HEK293 (cell line): ENCODE results near the gene NIT1.

Experiments
- GLIS1 ChIP-seq: fragments of 450-650 bp; formaldehyde crosslinking; IDR thresholded peaks from 2 replicates; pipeline ENCODE4 v1.5.1; 2016; ENCODE audit warnings: missing biosample characterization, missing genetic modification characterization
- GLIS2 ChIP-seq: fragments of 450-650 bp; formaldehyde crosslinking; IDR thresholded peaks from 2 replicates; pipeline ENCODE4 v1.5.1; 2016; ENCODE audit warnings: missing biosample characterization, missing genetic modification characterization
- HOXC10 ChIP-seq: sonication (generic); formaldehyde crosslinking; IDR thresholded peaks from 2 replicates; pipeline ENCODE4 v1.8.1; 2023; ENCODE audit warnings: mild to moderate bottlenecking, missing genetic modification reagents
- KLF8 ChIP-seq: fragments of 450-650 bp; formaldehyde crosslinking; IDR thresholded peaks from 2 replicates; pipeline ENCODE4 v1.5.1; 2016; ENCODE audit warnings: missing biosample characterization, missing genetic modification characterization
- KLF9 ChIP-seq: fragments of 450-650 bp; formaldehyde crosslinking; IDR thresholded peaks from 2 replicates; pipeline ENCODE4 v1.5.1; 2016; ENCODE audit warnings: missing biosample characterization, missing genetic modification characterization, low read depth
- MYNN ChIP-seq: fragments of 450-650 bp; formaldehyde crosslinking; IDR thresholded peaks from 2 replicates; pipeline ENCODE4 v1.5.1; 2016; ENCODE audit warnings: missing biosample characterization, missing genetic modification characterization, borderline replicate concordance
- TRIM28 ChIP-seq: IDR thresholded peaks from 2 replicates; pipeline ENCODE4 v1.6.1; 2011; ENCODE audit warnings: low read length, control low read depth, borderline replicate concordance
- ZBTB21 ChIP-seq: fragments of 450-650 bp; formaldehyde crosslinking; IDR thresholded peaks from 2 replicates; pipeline ENCODE4 v1.5.1; 2017; ENCODE audit warnings: missing biosample characterization, missing genetic modification characterization
- ZFP69B ChIP-seq: fragments of 450-650 bp; formaldehyde crosslinking; IDR thresholded peaks from 2 replicates; pipeline ENCODE4 v1.5.1; 2016; ENCODE audit warnings: missing biosample characterization, missing genetic modification characterization
- ZNF140 ChIP-seq: fragments of 450-650 bp; formaldehyde crosslinking; IDR thresholded peaks from 2 replicates; pipeline ENCODE4 v1.5.1; 2016; ENCODE audit warnings: missing biosample characterization, missing genetic modification characterization
- ZNF23 ChIP-seq: fragments of 450-650 bp; formaldehyde crosslinking; IDR thresholded peaks from 2 replicates; pipeline ENCODE4 v1.5.1; 2016; ENCODE audit warnings: missing biosample characterization, missing genetic modification characterization, borderline replicate concordance
- ZNF239 ChIP-seq: fragments of 450-650 bp; formaldehyde crosslinking; IDR thresholded peaks from 2 replicates; pipeline ENCODE4 v1.5.1; 2016; ENCODE audit warnings: missing biosample characterization, missing genetic modification characterization
- ZNF302 ChIP-seq: fragments of 450-650 bp; formaldehyde crosslinking; IDR thresholded peaks from 2 replicates; pipeline ENCODE4 v1.5.1; 2016; ENCODE audit warnings: missing biosample characterization, missing genetic modification characterization, low read depth
- ZNF341 ChIP-seq: fragments of 450-650 bp; formaldehyde crosslinking; IDR thresholded peaks from 2 replicates; pipeline ENCODE4; 2016; ENCODE audit warnings: low read depth, missing biosample characterization, missing genetic modification characterization
- ZNF394 ChIP-seq: fragments of 450-650 bp; formaldehyde crosslinking; IDR thresholded peaks from 2 replicates; pipeline ENCODE4 v1.5.1; 2016; ENCODE audit warnings: missing biosample characterization, missing genetic modification characterization, mild to moderate bottlenecking, moderate library complexity, borderline replicate concordance
- ZNF404 ChIP-seq: fragments of 450-650 bp; formaldehyde crosslinking; IDR thresholded peaks from 2 replicates; pipeline ENCODE4 v1.5.1; 2017; ENCODE audit warnings: missing biosample characterization, missing genetic modification characterization
- ZNF473 ChIP-seq: fragments of 450-650 bp; formaldehyde crosslinking; IDR thresholded peaks from 2 replicates; pipeline ENCODE4 v1.5.1; 2017; ENCODE audit warnings: missing biosample characterization, missing genetic modification characterization
- ZNF530 ChIP-seq: fragments of 450-650 bp; formaldehyde crosslinking; IDR thresholded peaks from 2 replicates; pipeline ENCODE4 v1.5.1; 2016; ENCODE audit warnings: low read depth, missing biosample characterization, missing genetic modification characterization
- ZNF658 ChIP-seq: fragments of 450-650 bp; formaldehyde crosslinking; IDR thresholded peaks from 2 replicates; pipeline ENCODE4; 2016; ENCODE audit warnings: missing biosample characterization, missing genetic modification characterization
- ZNF664 ChIP-seq: fragments of 450-650 bp; formaldehyde crosslinking; IDR thresholded peaks from 2 replicates; pipeline ENCODE4 v1.5.1; 2016; ENCODE audit warnings: missing biosample characterization, missing genetic modification characterization
- ZNF791 ChIP-seq: fragments of 450-650 bp; formaldehyde crosslinking; IDR thresholded peaks from 2 replicates; pipeline ENCODE4 v1.5.1; 2016; ENCODE audit warnings: missing biosample characterization, missing genetic modification characterization
- ZNF792 ChIP-seq: fragments of 450-650 bp; formaldehyde crosslinking; IDR thresholded peaks from 2 replicates; pipeline ENCODE4 v1.5.1; 2016; ENCODE audit warnings: missing biosample characterization, missing genetic modification characterization
- ZNF830 ChIP-seq: fragments of 450-650 bp; IDR thresholded peaks from 2 replicates; pipeline ENCODE4 v1.5.0; 2018; ENCODE audit warnings: missing biosample characterization, missing genetic modification characterization, low read depth, mild to moderate bottlenecking, moderate library complexity
- TF ChIP-seq, protein P1 (sequence below): fragments of 450-650 bp; formaldehyde crosslinking; IDR thresholded peaks from 2 replicates; pipeline ENCODE4 v1.5.1; 2016; ENCODE audit warnings: missing biosample characterization, missing genetic modification characterization
- TF ChIP-seq, protein P2 (sequence below): fragments of 450-650 bp; formaldehyde crosslinking; optimal IDR thresholded peaks from 2 replicates; pipeline ENCODE3; 2016; ENCODE audit warnings: missing biosample characterization, mild to moderate bottlenecking, missing genetic modification characterization
- TF ChIP-seq, protein P3 (sequence below): fragments of 450-650 bp; formaldehyde crosslinking; IDR thresholded peaks from 2 replicates; pipeline ENCODE4 v1.5.1; 2017; ENCODE audit warnings: missing biosample characterization, missing genetic modification characterization
- TF ChIP-seq, protein P4 (sequence below): fragments of 450-650 bp; formaldehyde crosslinking; IDR thresholded peaks from 2 replicates; pipeline ENCODE4 v1.5.1; 2017; ENCODE audit warnings: missing biosample characterization, mild to moderate bottlenecking, missing genetic modification characterization, moderate library complexity
- TF ChIP-seq, protein P5 (sequence below): fragments of 450-650 bp; IDR thresholded peaks from 2 replicates; pipeline ENCODE4 v1.5.1; 2018; ENCODE audit warnings: missing biosample characterization, mild to moderate bottlenecking, missing genetic modification characterization
- TF ChIP-seq, protein P6 (sequence below): fragments of 450-650 bp; formaldehyde crosslinking; IDR thresholded peaks from 2 replicates; pipeline ENCODE4 v1.5.1; 2017; ENCODE audit warnings: missing biosample characterization, missing genetic modification characterization

The NIT1 gene

DNA sequence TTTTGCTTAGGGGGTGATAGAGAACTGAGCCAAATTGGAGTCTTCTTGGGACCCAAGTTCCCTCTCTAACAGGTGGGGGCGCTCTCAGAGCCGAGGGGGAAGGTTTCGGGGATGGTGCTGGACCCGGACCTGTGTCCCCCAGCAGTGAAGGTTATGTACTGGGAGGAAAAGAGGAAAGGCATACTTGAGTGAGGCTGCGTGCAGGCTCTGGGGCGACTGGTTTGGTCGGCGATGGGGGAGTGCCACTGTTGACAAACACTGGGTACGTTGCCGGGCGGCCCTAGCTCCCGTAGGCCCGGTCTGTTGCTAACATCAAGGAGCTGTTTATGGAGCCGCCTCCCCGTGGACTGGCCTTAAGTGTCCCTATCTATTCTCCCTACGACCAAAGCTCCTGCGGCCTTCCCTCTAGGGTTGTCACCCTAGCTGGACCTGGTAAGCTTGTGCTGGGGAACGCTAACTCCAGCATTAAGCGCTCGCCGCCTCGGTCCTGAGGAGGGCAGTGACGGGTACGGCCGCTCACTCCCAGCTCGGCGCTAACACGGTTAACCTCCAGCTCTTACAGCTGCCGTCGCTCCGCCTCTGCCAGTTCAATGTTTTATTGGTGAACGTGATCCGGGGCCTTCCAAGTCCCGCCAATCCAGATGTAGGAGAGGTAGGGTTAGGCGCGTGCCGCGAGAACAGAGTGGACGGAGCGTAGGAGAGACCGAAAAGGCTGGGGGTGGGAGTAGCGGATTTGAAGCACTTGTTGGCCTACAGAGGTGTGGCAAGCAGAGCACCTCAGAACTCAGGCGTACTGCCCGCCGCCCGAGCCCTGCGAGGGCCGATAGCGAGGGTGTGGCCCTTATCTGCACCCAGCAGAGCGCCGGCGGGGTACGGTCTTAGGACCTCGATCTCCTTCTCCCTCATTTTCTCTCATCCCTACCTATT is 48.1 kb downstream of the NIT1 start, which contains the start of gene PPOX (continued):
- TF ChIP-seq, protein P1, sequence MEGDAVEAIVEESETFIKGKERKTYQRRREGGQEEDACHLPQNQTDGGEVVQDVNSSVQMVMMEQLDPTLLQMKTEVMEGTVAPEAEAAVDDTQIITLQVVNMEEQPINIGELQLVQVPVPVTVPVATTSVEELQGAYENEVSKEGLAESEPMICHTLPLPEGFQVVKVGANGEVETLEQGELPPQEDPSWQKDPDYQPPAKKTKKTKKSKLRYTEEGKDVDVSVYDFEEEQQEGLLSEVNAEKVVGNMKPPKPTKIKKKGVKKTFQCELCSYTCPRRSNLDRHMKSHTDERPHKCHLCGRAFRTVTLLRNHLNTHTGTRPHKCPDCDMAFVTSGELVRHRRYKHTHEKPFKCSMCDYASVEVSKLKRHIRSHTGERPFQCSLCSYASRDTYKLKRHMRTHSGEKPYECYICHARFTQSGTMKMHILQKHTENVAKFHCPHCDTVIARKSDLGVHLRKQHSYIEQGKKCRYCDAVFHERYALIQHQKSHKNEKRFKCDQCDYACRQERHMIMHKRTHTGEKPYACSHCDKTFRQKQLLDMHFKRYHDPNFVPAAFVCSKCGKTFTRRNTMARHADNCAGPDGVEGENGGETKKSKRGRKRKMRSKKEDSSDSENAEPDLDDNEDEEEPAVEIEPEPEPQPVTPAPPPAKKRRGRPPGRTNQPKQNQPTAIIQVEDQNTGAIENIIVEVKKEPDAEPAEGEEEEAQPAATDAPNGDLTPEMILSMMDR (tag by site-specific recombination), result peak; percentile 70
- no peak for TF ChIP-seq ZNF140
- TF ChIP-seq ZNF404 (tag by site-specific recombination), result no peak
- TF ChIP-seq ZNF302 (tag by site-specific recombination), result no peak
- TF ChIP-seq, protein P2, sequence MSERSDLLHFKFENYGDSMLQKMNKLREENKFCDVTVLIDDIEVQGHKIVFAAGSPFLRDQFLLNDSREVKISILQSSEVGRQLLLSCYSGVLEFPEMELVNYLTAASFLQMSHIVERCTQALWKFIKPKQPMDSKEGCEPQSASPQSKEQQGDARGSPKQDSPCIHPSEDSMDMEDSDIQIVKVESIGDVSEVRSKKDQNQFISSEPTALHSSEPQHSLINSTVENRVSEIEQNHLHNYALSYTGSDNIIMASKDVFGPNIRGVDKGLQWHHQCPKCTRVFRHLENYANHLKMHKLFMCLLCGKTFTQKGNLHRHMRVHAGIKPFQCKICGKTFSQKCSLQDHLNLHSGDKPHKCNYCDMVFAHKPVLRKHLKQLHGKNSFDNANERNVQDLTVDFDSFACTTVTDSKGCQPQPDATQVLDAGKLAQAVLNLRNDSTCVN (tag by site-specific recombination), result peak; percentile 72
- peak; percentile 75 for TF ChIP-seq KLF9 (tag by site-specific recombination)
- no peak for TF ChIP-seq GLIS2
- TF ChIP-seq ZNF341 (tag by site-specific recombination), result peak; percentile 99
- no peak for TF ChIP-seq ZNF658 (tag by site-specific recombination)
- no peak for TF ChIP-seq HOXC10 (CRISPR knock-in tag)
- no peak for TF ChIP-seq ZNF530
- TF ChIP-seq ZNF394, result peak; percentile 98
- TF ChIP-seq, protein P3, sequence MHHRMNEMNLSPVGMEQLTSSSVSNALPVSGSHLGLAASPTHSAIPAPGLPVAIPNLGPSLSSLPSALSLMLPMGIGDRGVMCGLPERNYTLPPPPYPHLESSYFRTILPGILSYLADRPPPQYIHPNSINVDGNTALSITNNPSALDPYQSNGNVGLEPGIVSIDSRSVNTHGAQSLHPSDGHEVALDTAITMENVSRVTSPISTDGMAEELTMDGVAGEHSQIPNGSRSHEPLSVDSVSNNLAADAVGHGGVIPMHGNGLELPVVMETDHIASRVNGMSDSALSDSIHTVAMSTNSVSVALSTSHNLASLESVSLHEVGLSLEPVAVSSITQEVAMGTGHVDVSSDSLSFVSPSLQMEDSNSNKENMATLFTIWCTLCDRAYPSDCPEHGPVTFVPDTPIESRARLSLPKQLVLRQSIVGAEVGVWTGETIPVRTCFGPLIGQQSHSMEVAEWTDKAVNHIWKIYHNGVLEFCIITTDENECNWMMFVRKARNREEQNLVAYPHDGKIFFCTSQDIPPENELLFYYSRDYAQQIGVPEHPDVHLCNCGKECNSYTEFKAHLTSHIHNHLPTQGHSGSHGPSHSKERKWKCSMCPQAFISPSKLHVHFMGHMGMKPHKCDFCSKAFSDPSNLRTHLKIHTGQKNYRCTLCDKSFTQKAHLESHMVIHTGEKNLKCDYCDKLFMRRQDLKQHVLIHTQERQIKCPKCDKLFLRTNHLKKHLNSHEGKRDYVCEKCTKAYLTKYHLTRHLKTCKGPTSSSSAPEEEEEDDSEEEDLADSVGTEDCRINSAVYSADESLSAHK (tag by site-specific recombination), result 0 out of 2 replicates have a peak, but pooled peaks have one; percentile 4
- no peak for TF ChIP-seq MYNN (tag by site-specific recombination)
- TF ChIP-seq ZFP69B (tag by site-specific recombination), result peak; percentile 12; the same call in 1 of the 2 replicates
- TF ChIP-seq GLIS1 (tag by site-specific recombination), result 0 out of 2 replicates have a peak, but pooled peaks have one; percentile 8
- no peak for TF ChIP-seq ZBTB21 (tag by site-specific recombination)
- TF ChIP-seq, protein P4, sequence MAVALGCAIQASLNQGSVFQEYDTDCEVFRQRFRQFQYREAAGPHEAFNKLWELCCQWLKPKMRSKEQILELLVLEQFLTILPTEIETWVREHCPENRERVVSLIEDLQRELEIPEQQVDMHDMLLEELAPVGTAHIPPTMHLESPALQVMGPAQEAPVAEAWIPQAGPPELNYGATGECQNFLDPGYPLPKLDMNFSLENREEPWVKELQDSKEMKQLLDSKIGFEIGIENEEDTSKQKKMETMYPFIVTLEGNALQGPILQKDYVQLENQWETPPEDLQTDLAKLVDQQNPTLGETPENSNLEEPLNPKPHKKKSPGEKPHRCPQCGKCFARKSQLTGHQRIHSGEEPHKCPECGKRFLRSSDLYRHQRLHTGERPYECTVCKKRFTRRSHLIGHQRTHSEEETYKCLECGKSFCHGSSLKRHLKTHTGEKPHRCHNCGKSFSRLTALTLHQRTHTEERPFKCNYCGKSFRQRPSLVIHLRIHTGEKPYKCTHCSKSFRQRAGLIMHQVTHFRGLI, result no peak
- TF ChIP-seq ZNF791, result no peak
- TF ChIP-seq ZNF792 (tag by site-specific recombination), result no peak
- TF ChIP-seq ZNF239 (tag by site-specific recombination), result no peak
- no peak for TF ChIP-seq ZNF473 (tag by site-specific recombination)
- TF ChIP-seq KLF8 (tag by site-specific recombination), result peak; percentile 59
- TF ChIP-seq, protein P5, sequence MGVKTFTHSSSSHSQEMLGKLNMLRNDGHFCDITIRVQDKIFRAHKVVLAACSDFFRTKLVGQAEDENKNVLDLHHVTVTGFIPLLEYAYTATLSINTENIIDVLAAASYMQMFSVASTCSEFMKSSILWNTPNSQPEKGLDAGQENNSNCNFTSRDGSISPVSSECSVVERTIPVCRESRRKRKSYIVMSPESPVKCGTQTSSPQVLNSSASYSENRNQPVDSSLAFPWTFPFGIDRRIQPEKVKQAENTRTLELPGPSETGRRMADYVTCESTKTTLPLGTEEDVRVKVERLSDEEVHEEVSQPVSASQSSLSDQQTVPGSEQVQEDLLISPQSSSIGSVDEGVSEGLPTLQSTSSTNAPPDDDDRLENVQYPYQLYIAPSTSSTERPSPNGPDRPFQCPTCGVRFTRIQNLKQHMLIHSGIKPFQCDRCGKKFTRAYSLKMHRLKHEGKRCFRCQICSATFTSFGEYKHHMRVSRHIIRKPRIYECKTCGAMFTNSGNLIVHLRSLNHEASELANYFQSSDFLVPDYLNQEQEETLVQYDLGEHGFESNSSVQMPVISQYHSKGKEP, result 0 out of 2 replicates have a peak, but pooled peaks have one; percentile 11
- TF ChIP-seq, protein P6, sequence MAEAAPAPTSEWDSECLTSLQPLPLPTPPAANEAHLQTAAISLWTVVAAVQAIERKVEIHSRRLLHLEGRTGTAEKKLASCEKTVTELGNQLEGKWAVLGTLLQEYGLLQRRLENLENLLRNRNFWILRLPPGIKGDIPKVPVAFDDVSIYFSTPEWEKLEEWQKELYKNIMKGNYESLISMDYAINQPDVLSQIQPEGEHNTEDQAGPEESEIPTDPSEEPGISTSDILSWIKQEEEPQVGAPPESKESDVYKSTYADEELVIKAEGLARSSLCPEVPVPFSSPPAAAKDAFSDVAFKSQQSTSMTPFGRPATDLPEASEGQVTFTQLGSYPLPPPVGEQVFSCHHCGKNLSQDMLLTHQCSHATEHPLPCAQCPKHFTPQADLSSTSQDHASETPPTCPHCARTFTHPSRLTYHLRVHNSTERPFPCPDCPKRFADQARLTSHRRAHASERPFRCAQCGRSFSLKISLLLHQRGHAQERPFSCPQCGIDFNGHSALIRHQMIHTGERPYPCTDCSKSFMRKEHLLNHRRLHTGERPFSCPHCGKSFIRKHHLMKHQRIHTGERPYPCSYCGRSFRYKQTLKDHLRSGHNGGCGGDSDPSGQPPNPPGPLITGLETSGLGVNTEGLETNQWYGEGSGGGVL (tag by site-specific recombination), result no peak
- TF ChIP-seq ZNF664 (tag by site-specific recombination), result no peak
- no peak for TF ChIP-seq ZNF23
- TF ChIP-seq TRIM28, result peak; percentile 65; the same call in 1 of the 2 replicates
- TF ChIP-seq ZNF830, result no peak
